Neural cell (in vitro differentiated cells): Measurements from ENCODE around the gene SP110. TPM values are rescaled to one million over a fixed set of nuclear protein-coding genes. Genes with fewer than 3 reads are reported as not detected.

Experiments used
- H2AFZ ChIP-seq: fragments of 200-600, 300-800 bp; sonication (generic), shearing (Covaris generic); 2 replicates; pipeline ENCODE4 v1.6.0; 2014; ENCODE audit warnings: low read depth, mild to moderate bottlenecking, antibody characterized with exemption, low read length, moderate library complexity
- H3F3A ChIP-seq: fragments of 200-600 bp; shearing (Covaris generic); 2 replicates; pipeline ENCODE4 v1.6.1; 2016; ENCODE audit warnings: mild to moderate bottlenecking, moderate library complexity, mixed read lengths, antibody characterized with exemption, low read length; ENCODE audit not compliant: insufficient read depth, poor library complexity, severe bottlenecking
- H3K27ac ChIP-seq: fragments of 200-600, 300-800 bp; sonication (generic), shearing (Covaris generic); 2 replicates; pipeline ENCODE4 v1.5.1; 2014; ENCODE audit warnings: mild to moderate bottlenecking, low read length, moderate library complexity
- H3K27me3 ChIP-seq: fragments of 300-800, 200-600 bp; sonication (generic), shearing (Covaris generic); 2 replicates; pipeline ENCODE4 v1.6.0; 2014; ENCODE audit warnings: mild to moderate bottlenecking, low read depth, low read length, moderate library complexity; ENCODE audit not compliant: insufficient read depth
- H3K36me3 ChIP-seq: fragments of 300-800, 200-600 bp; sonication (generic), shearing (Covaris generic); 2 replicates; pipeline ENCODE4 v1.5.1; 2014; ENCODE audit warnings: mild to moderate bottlenecking, antibody characterized with exemption, low read length, moderate library complexity; ENCODE audit not compliant: insufficient read depth
- H3K4me2 ChIP-seq: fragments of 300-800, 200-600 bp; sonication (generic), shearing (Covaris generic); 2 replicates; pipeline ENCODE4 v1.6.0; 2014; ENCODE audit warnings: mild to moderate bottlenecking, low read length
- H3K4me3 ChIP-seq: fragments of 300-800, 200-600 bp; sonication (generic), shearing (Covaris generic); 2 replicates; pipeline ENCODE4 v1.5.1; 2014; ENCODE audit warnings: mild to moderate bottlenecking, low read length, moderate library complexity
- H3K79me2 ChIP-seq: fragments of 200-600 bp; shearing (Covaris generic); replicated peaks from 2 replicates; pipeline ENCODE4 v1.6.0; 2014; ENCODE audit warnings: mild to moderate bottlenecking, low read length, moderate library complexity; ENCODE audit not compliant: insufficient read depth
- H3K9ac ChIP-seq: fragments of 300-800, 200-600 bp; sonication (generic), shearing (Covaris generic); 2 replicates; pipeline ENCODE4 v1.6.1; 2016; ENCODE audit warnings: mild to moderate bottlenecking, low read length, mixed read lengths
- H3K9me2 ChIP-seq: fragments of 200-600 bp; shearing (Covaris generic); 2 replicates; pipeline ENCODE4 v1.6.1; 2016; ENCODE audit warnings: mild to moderate bottlenecking, low read length, mixed read lengths; ENCODE audit not compliant: insufficient read depth
- H3K9me3 ChIP-seq: fragments of 200-600, 300-800 bp; sonication (generic), shearing (Covaris generic); 2 replicates; pipeline ENCODE4 v1.6.1; 2016; ENCODE audit warnings: mild to moderate bottlenecking, mixed run types, low read length, moderate library complexity, mixed read lengths
- H4K20me1 ChIP-seq: fragments of 200-600 bp; shearing (Covaris generic); 2 replicates; pipeline ENCODE4 v1.6.1; 2016; ENCODE audit warnings: mild to moderate bottlenecking, mixed run types; ENCODE audit not compliant: insufficient read depth
- EP300 ChIP-seq: fragments of 450-650 bp; conservative IDR thresholded peaks from 2 replicates; pipeline ENCODE4 v1.6.1; 2014; ENCODE audit warnings: antibody characterized with exemption, mild to moderate bottlenecking, moderate library complexity; ENCODE audit not compliant: poor library complexity, severe bottlenecking
- EZH2 ChIP-seq: fragments of 200-600, 300-800 bp; shearing (Covaris generic), sonication (generic); IDR thresholded peaks from 2 replicates; pipeline ENCODE4 v1.6.1; 2014; ENCODE audit warnings: antibody characterized with exemption, low read length, borderline replicate concordance, mild to moderate bottlenecking; ENCODE audit not compliant: insufficient read depth, poor library complexity, severe bottlenecking
- MXI1 ChIP-seq: fragments of 450-650 bp; conservative IDR thresholded peaks from 2 replicates; pipeline ENCODE4 v1.6.1; 2014; ENCODE audit warnings: antibody characterized with exemption, mild to moderate bottlenecking; ENCODE audit not compliant: poor library complexity, severe bottlenecking
- POLR2AphosphoS5 ChIP-seq: IDR thresholded peaks from 2 replicates; pipeline ENCODE4 v1.6.1; 2012
- RAD21 ChIP-seq: fragments of 450-650 bp; conservative IDR thresholded peaks from 2 replicates; pipeline ENCODE4 v1.6.1; 2014; ENCODE audit warnings: antibody characterized with exemption, mild to moderate bottlenecking, moderate library complexity
- SMC3 ChIP-seq: fragments of 450-650 bp; conservative IDR thresholded peaks from 2 replicates; pipeline ENCODE4 v1.6.1; 2014; ENCODE audit warnings: antibody characterized with exemption, mild to moderate bottlenecking, moderate library complexity; ENCODE audit not compliant: poor library complexity
- TAF1 ChIP-seq: IDR thresholded peaks from 2 replicates; pipeline ENCODE4 v1.6.1; 2012; ENCODE audit warnings: low read depth
- polyA plus RNA-seq: library from polyadenylated mRNA; depleted of rRNA; stranded (reverse); fragments of >200 nt; gene quantifications from 2 replicates; pipeline ENCODE4 v1.2.3, GENCODE V29; 2014
- TF ChIP-seq, protein P1 (sequence below): fragments of 450-650 bp; IDR thresholded peaks from 2 replicates; pipeline ENCODE4 v1.5.1; 2014; ENCODE audit warnings: antibody characterized with exemption, mild to moderate bottlenecking, moderate library complexity; ENCODE audit not compliant: poor library complexity, severe bottlenecking
- TF ChIP-seq, protein P2 (sequence below): IDR thresholded peaks from 2 replicates; pipeline ENCODE4 v1.6.1; 2012; ENCODE audit warnings: borderline replicate concordance

Gene SP110
- polyA plus RNA-seq, 1 donor from 2014 or later, result not detected

GRCh38 chr2:230184727-230185578, 34.8 kb downstream of the SP110 start:
- no peaks in the 10 kb centered on the region for H4K20me1 ChIP-seq
- H3K9ac ChIP-seq, result no peak overlapping the region
- no peak overlapping the region for H2AFZ ChIP-seq
- no peaks in the 10 kb centered on the region for H3K9me3 ChIP-seq
- H3K4me3 ChIP-seq, result no peak overlapping the region
- H3K27ac ChIP-seq, result no peak overlapping the region
- no peak for TF ChIP-seq EZH2
- TF ChIP-seq, protein P1, sequence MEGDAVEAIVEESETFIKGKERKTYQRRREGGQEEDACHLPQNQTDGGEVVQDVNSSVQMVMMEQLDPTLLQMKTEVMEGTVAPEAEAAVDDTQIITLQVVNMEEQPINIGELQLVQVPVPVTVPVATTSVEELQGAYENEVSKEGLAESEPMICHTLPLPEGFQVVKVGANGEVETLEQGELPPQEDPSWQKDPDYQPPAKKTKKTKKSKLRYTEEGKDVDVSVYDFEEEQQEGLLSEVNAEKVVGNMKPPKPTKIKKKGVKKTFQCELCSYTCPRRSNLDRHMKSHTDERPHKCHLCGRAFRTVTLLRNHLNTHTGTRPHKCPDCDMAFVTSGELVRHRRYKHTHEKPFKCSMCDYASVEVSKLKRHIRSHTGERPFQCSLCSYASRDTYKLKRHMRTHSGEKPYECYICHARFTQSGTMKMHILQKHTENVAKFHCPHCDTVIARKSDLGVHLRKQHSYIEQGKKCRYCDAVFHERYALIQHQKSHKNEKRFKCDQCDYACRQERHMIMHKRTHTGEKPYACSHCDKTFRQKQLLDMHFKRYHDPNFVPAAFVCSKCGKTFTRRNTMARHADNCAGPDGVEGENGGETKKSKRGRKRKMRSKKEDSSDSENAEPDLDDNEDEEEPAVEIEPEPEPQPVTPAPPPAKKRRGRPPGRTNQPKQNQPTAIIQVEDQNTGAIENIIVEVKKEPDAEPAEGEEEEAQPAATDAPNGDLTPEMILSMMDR, result no peak
- no peak for TF ChIP-seq SMC3
- TF ChIP-seq RAD21, result no peak
- TF ChIP-seq MXI1, result no peak
- TF ChIP-seq TAF1, result no peak
- TF ChIP-seq, protein P2, sequence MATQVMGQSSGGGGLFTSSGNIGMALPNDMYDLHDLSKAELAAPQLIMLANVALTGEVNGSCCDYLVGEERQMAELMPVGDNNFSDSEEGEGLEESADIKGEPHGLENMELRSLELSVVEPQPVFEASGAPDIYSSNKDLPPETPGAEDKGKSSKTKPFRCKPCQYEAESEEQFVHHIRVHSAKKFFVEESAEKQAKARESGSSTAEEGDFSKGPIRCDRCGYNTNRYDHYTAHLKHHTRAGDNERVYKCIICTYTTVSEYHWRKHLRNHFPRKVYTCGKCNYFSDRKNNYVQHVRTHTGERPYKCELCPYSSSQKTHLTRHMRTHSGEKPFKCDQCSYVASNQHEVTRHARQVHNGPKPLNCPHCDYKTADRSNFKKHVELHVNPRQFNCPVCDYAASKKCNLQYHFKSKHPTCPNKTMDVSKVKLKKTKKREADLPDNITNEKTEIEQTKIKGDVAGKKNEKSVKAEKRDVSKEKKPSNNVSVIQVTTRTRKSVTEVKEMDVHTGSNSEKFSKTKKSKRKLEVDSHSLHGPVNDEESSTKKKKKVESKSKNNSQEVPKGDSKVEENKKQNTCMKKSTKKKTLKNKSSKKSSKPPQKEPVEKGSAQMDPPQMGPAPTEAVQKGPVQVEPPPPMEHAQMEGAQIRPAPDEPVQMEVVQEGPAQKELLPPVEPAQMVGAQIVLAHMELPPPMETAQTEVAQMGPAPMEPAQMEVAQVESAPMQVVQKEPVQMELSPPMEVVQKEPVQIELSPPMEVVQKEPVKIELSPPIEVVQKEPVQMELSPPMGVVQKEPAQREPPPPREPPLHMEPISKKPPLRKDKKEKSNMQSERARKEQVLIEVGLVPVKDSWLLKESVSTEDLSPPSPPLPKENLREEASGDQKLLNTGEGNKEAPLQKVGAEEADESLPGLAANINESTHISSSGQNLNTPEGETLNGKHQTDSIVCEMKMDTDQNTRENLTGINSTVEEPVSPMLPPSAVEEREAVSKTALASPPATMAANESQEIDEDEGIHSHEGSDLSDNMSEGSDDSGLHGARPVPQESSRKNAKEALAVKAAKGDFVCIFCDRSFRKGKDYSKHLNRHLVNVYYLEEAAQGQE, result no peak
- TF ChIP-seq POLR2AphosphoS5, result no peak
- TF ChIP-seq EP300, result no peak
- no peaks in the 10 kb centered on the region for H3K9me2 ChIP-seq
- H3K36me3 ChIP-seq, result no peaks in the 10 kb centered on the region
- no peaks in the 10 kb centered on the region for H3F3A ChIP-seq
- H3K4me2 ChIP-seq, result no peak overlapping the region
- H3K27me3 ChIP-seq, result no peaks in the 10 kb centered on the region
- no peaks in the 10 kb centered on the region for H3K79me2 ChIP-seq

DNA sequence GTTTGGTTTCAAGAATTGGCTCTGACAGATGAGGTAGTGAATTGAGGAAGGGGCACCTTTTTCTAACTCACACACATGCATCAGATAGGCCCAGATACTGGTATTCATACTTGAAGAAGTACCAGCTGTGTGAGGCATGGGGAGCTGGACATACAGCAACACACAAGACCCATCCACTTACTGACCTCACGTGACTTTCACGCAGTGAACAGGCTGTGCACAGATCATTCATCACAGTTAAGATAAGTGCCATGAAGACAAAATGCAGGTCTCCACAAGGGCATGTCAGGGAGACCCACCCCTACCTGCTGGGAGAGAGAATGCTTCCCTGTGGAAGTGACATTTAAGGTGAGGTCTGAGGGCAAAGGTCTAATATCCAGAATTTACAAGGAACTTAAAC, 38.6 kb downstream of the SP110 start:
- H3F3A ChIP-seq, result no peaks in the 10 kb centered on the region
- no peaks in the 10 kb centered on the region for H3K9me3 ChIP-seq
- H4K20me1 ChIP-seq, result no peaks in the 10 kb centered on the region
- no peak overlapping the region for H3K27ac ChIP-seq
- no peaks in the 10 kb centered on the region for H3K36me3 ChIP-seq
- no peak overlapping the region for H3K4me2 ChIP-seq
- no peaks in the 10 kb centered on the region for H3K79me2 ChIP-seq
- no peak overlapping the region for H2AFZ ChIP-seq
- no peaks in the 10 kb centered on the region for H3K9me2 ChIP-seq
- no peak overlapping the region for H3K4me3 ChIP-seq
- TF ChIP-seq SMC3, result no peak
- no peak for TF ChIP-seq EZH2
- TF ChIP-seq MXI1, result no peak
- no peak for TF ChIP-seq TAF1
- no peak for TF ChIP-seq POLR2AphosphoS5
- no peak for TF ChIP-seq RAD21
- TF ChIP-seq EP300, result no peak
- TF ChIP-seq, protein P2, result no peak
- TF ChIP-seq, protein P1, result no peak
- no peak overlapping the region for H3K9ac ChIP-seq
- no peaks in the 10 kb centered on the region for H3K27me3 ChIP-seq
